ENCODE measurements around the gene RSBN1L. TPM values are rescaled to one million over a fixed set of nuclear protein-coding genes. Genes with fewer than 3 reads are reported as not detected.

Gene RSBN1L
- total RNA-seq, 2 donors from 2014 or later: 20.1 to 25.5 TPM

DNA sequence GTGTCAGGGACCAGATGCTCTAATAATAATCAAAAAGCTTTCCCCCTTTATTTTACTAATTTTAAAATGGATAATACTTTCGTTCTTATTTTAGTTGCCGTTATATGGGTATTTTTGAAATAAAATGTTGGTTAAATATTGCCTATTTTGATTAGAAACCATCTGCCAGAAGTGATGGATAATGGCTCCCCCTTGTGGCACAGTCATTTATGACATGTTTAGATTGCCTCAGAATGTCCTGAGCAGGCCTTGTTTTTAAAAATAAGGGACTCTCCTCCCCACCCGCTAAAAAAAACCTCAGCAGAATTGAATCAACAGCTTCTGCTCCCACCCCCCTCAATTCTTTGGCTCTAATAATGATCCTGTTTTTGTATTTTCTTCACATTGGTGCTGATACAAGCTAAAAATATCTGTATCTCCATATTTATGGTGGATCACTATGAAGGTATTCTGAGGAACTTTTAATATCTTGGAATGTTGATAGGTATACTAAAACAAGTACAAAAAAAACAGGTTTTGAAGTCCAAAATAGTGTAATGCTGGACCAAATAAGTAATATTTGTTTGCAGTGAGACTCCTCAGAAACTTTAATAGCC lies 63.1 kb downstream of the RSBN1L start:
- DNase-seq: peak; percentile 85
- H3K4me3 ChIP-seq: no peak overlapping the region
- no peak overlapping the region for H3K27ac ChIP-seq
- no peaks in the 10 kb centered on the region for H3K4me1 ChIP-seq
- H3K9me3 ChIP-seq: no peaks in the 10 kb centered on the region
- no peaks in the 10 kb centered on the region for H3K36me3 ChIP-seq
- intact Hi-C loops (cut with DNase I): loop anchor here (2.0 to 10.0 kb wide), 2 partner anchors 55 to 103 kb away; no protein-coding TSS in a partner anchor
- TF ChIP-seq, protein P1, sequence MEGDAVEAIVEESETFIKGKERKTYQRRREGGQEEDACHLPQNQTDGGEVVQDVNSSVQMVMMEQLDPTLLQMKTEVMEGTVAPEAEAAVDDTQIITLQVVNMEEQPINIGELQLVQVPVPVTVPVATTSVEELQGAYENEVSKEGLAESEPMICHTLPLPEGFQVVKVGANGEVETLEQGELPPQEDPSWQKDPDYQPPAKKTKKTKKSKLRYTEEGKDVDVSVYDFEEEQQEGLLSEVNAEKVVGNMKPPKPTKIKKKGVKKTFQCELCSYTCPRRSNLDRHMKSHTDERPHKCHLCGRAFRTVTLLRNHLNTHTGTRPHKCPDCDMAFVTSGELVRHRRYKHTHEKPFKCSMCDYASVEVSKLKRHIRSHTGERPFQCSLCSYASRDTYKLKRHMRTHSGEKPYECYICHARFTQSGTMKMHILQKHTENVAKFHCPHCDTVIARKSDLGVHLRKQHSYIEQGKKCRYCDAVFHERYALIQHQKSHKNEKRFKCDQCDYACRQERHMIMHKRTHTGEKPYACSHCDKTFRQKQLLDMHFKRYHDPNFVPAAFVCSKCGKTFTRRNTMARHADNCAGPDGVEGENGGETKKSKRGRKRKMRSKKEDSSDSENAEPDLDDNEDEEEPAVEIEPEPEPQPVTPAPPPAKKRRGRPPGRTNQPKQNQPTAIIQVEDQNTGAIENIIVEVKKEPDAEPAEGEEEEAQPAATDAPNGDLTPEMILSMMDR (IDR thresholded peaks at IDR 0.05): peak; percentile 72
- no peak overlapping the region for H3K9ac ChIP-seq (ENCODE audit: low read depth in 2 of 2, low read length in 2 of 2)
- H3K27me3 ChIP-seq: no peaks in the 10 kb centered on the region

DNA sequence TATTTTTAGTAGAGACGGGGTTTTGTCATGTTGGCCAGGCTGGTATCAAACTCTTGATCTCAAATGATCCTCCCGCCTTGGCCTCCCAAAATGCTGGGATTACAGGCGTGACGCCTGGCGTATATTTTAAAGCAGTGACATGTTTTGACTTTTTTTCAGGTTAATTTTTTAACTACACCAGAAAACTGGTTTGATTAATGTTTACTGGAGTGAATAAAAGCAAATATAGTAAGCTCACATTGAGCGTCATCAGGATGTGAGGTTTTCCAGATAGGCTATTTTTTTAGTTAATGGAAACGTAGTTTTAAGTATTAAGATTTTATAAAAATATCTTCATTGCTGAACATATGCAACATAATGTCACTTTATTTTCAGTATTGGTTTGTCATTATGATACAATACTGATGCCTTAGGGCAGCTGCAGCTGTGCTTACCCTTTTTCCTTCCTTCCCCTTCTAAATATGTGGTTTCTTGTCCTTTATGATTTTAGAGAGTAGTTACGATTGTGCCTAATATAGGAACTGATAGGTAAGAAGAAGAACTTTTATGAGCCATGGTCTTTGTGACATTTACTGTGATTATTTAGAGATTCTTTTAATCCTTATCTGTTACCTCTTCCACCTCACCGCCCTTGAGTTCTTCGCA lies 64.7 kb downstream of the RSBN1L start:
- H3K27me3 ChIP-seq: no peaks in the 10 kb centered on the region
- no peaks in the 10 kb centered on the region for H3K36me3 ChIP-seq
- no peak for DNase-seq
- intact Hi-C loops (cut with DNase I): no loop called here
- no peaks in the 10 kb centered on the region for H3K4me1 ChIP-seq
- TF ChIP-seq, protein P1 (IDR thresholded peaks at IDR 0.05): no peak
- H3K27ac ChIP-seq: no peak overlapping the region
- H3K9me3 ChIP-seq: no peaks in the 10 kb centered on the region
- H3K9ac ChIP-seq (ENCODE audit: low read depth in 2 of 2, low read length in 2 of 2): no peak overlapping the region
- no peak overlapping the region for H3K4me3 ChIP-seq

DNA sequence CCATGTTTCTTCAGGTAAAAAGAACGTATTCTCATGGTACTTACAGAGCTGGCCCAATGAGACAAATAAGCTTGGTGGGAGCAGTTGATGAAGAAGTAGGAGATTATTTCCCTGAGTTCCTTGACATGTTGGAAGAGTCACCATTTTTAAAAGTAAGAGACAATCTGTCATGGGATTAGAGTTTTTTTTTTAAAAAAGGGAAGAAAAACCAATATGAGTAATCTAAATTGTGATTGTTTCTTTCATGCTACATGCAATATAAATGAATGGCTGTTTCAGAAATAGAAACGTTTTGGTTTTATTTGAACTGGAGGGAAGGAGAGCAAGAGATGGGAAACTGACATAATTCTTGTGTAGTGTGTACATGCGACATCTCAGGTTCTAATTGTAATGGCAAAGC lies 69.2 kb downstream of the RSBN1L start:
- H3K4me3 ChIP-seq: no peak overlapping the region
- H3K36me3 ChIP-seq: peaks cover 4% of the 10 kb centered on the region
- H3K27me3 ChIP-seq: no peaks in the 10 kb centered on the region
- DNase-seq: no peak
- intact Hi-C loops (cut with DNase I): no loop called here
- H3K27ac ChIP-seq: peak overlapping the region; percentile 31
- no peaks in the 10 kb centered on the region for H3K4me1 ChIP-seq
- TF ChIP-seq, protein P1 (IDR thresholded peaks at IDR 0.05): no peak
- no peak overlapping the region for H3K9ac ChIP-seq (ENCODE audit: low read depth in 2 of 2, low read length in 2 of 2)
- no peaks in the 10 kb centered on the region for H3K9me3 ChIP-seq

DNA sequence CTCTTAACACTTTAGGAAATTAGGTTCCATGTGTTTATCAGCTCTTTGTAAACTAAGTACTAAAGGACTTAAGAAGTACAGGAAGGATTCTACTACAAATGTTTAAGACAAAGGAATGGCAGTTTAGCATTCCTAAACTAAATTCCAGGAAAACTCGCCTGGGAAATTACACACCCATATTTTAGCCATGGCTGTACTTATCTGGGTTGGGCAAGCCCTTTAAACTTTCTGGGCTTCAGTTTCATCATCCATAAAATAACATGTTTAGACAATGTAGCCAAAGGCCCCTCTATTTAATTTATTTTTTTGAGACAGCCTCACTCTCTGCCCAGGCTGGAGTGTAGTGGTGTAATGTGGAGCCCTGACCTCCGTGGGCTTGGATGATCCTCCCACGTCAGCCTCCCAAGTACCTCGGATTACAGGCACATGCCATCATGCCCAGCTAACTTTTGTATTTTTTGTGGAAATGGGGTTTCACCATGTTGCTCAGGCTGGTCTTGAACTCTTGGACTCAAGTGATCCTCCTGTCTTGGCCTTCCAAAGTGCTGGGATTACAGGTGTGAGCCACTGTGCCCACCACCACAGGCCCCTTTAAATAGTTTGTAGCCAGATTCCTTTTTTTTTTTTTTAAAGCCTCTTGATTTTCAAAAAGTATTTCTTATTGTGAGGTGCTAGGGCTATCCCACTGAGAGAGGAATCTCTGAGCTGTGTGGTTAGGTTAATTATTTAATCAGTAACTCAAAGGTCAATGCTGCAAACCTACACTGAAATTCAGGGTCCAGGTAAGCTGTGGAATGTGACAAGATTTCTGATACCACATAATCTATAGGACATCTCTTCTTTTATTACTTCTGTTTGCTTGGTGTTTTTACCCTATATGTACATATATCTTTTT lies 69.9 kb downstream of the RSBN1L start:
- Histone ChIP-seq H3K9me3 (no peaks in the 10 kb centered on the region), H3K27me3 (no peaks in the 10 kb centered on the region), H3K4me3 (no peak overlapping the region), H3K27ac (peak overlapping the region; percentile 31), H3K4me1 (no peaks in the 10 kb centered on the region), H3K36me3 (peaks cover 4% of the 10 kb centered on the region), H3K9ac (ENCODE audit: low read depth in 2 of 2, low read length in 2 of 2) (no peak overlapping the region)
- DNase-seq: no peak
- intact Hi-C loops (cut with DNase I): no loop called here
- TF ChIP-seq, protein P1 (IDR thresholded peaks at IDR 0.05): no peak

DNA sequence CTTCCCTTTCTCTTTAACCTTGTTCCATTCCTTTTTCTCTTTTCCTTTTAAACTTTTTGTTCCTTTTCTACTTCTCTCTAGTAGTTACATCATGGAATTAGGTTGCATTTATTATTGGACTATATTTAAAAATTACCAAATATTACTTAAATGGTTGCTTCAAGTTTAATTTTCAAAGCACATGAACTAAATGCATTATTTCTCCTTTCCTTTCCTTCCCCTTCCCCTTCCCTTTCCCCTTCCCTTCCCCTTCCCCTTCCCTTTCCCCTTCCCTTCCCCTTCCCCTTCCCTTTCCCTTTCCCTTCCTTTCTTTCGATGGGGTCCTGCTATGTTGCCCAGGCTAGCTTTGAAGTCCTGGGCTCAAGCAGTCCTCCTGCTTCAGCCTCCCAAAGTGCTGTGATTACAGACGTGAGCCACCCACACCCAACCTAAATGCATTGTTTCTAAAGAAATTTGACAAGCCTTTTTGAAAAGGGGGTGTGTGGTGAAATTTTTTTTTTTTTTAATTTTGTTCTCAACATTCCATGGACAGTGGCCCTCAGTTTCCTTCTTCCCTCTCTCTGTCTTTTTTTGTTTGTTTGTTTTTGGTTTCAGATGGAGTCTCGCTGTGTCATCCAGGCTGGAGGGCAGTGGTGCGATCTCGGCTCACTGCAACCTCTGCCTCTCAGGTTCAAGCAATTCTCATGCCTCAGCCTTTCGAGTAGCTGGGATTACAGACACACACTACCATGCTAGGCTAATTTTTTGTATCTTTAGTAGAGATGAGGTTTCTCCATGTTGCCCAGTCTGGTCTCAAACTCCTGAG lies 70.7 kb downstream of the RSBN1L start:
- TF ChIP-seq, protein P1 (IDR thresholded peaks at IDR 0.05): no peak
- H3K4me3 ChIP-seq: no peak overlapping the region
- intact Hi-C loops (cut with DNase I): no loop called here
- peaks cover 4% of the 10 kb centered on the region for H3K36me3 ChIP-seq
- DNase-seq: no peak
- H3K9me3 ChIP-seq: no peaks in the 10 kb centered on the region
- no peak overlapping the region for H3K27ac ChIP-seq
- no peak overlapping the region for H3K9ac ChIP-seq (ENCODE audit: low read depth in 2 of 2, low read length in 2 of 2)
- no peaks in the 10 kb centered on the region for H3K27me3 ChIP-seq
- no peaks in the 10 kb centered on the region for H3K4me1 ChIP-seq
